GM19025 (cell line): ENCODE data around the gene WWC1.
"Not testable (repeated sequence)": the region's sequence is repeated elsewhere in the genome, so short reads cannot be mapped to it uniquely, and the experiment has no call there.

Source experiments
- ATAC-seq: cut with Tn5 transposase; IDR thresholded peaks from one replicate; pipeline ENCODE4 v1.9.1; 2021; ENCODE audit warnings: mild to moderate bottlenecking, low read depth, moderate library complexity; ENCODE audit not compliant: unreplicated experiment

Gene WWC1

DNA sequence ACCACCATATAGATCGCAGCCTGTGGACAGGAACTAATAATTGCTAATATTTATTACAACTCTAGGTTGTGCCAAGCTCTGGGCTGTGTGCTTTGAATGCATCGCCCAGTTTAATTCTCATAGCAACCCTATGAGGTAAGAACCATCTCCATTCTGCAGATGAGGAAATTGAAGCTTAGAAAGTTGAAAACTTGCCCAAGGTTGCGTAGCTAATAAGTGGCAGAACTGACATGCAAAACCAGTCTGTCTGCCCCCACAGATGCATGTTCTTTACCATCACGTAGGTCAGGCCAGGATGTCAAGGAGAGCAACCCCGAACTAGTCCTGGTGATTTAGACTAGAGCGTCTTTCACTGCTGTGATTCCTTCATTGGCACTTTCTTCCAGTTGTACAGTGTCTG, 15.6 kb downstream of the WWC1 start:
- no peak for ATAC-seq

DNA sequence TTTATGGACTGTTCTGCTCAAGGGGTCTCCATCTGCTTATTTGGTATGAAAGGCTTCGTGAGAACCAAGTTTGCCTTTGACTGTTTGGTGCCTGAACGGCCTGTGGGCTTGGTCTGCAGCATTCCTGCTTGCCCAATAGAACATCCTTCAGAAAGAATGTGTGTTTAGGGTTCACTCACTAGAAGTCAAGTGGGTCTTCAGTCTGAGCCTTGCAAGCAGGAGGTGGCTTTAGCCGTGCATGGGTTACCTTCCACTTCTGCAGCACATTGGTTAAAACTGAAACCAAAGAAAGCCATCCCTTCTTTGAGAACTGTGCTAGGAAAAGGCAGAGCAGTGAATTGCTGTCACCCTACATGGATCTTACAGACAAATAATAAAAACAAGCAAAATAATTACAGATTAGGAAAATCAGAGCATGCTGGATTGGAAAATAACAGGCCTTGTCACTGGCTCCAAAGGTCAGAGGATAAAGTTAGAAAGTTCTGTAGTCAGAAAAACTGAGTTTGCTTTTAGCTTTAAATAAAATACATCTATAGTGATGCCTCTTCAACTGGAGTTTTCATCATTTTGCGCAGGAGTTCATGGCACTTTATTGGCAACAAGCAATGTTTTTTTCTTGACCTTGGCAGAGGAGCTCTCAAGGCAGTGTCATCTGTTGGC, 16.6 kb downstream of the WWC1 start:
- no peak for ATAC-seq

DNA sequence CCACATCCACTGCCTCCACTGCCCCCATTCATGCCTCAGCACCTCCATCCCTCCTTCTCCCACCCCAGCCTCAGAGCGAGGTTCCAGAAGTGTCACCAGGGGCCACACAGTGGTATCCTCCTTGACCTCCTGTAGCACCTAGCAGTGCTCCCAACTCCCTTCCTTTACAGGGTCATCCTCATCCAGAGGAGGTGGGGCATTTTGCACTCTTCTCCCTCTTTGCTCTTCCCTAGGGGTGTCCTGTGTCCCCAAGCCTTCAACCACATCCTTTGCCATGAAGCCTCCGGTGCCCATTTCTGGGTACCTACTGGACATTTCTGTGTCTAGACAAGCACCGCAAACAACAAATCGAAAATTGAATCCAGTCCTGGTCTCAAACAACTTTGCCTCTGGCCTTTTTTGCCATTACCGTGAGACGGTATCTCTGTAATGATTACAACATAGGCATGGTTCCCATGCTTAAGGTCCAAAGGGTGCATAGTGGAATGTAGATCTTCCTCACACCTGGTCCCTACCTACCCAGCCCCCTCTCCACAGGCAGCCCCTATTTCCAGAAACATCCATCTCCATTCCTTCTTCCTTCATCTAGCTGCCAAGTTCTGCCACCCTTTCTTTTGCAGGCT, 17.6 kb downstream of the WWC1 start:
- ATAC-seq: no peak

- ATAC-seq: not testable (repeated sequence)
Measured at GRCh38 chr5:168310541-168310940, 19.1 kb downstream of the WWC1 start.

DNA sequence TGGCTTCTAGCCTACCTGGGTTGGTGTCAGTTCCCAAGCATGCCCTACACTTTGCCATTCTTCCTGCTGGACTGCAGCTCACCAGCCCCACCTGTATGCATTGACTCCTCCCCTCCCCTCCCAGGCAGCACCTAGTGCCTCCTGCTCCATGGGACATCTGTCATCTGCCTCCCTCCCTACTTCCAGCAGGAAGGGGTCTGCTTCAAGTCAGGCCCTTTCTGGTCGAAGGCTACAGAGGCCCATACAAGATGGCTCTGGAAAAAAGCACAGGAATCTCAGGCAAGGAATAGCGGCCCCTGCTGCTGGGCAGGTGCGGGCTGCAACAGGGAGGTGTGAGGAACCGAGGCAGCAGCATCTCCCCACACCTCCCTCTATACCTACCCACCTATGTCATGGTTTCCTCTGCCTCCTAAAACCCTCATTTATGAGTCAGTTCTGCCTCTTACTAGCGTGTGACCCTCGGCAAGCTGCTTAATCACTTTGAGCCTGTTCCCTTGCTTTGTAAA, 19.7 kb downstream of the WWC1 start:
- ATAC-seq: no peak

GRCh38 chr5:168312606-168313295, 21.3 kb downstream of the WWC1 start:
- ATAC-seq: no peak

- no peak for ATAC-seq
Measured at GRCh38 chr5:168313596-168314204, 22.3 kb downstream of the WWC1 start.

DNA sequence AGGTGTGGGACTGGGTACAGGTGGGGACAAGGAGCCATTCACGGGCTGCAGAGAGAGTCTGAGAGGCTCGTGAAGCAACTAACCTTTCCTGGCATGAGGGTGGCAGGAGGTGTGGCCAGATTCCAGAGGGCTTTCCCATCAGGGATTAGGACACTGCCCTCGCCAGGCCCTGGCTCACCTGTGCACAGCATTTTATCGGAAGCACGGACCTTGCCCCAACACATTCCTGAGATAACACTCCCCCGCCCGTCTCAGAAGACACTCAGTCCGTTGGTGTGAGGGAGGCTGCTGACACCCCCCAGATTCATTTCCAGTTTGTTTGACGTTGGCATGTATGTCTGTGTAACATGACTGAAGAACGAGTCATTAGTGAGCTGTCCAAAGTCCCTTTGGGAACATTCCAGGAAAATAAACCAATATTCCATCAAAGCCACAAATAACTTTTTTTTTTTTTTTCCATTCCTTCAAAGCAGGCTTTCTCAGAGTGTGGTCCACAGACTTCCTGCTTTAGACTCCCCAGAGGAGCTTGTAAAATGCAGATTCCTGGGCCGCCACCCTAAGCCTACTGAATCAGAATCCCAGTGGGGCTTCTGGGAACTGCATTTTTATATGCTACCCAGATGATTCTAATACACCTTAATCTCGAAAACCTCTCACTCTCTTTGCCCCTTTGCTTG, 23.4 kb downstream of the WWC1 start:
- ATAC-seq: no peak

GRCh38 chr5:168315416-168316138, 24.1 kb downstream of the WWC1 start:
- no peak for ATAC-seq

- no peak for ATAC-seq
Measured at GRCh38 chr5:168316139-168316578, 24.7 kb downstream of the WWC1 start.

- ATAC-seq: no peak
Measured at GRCh38 chr5:168317096-168317520, 25.7 kb downstream of the WWC1 start.

GRCh38 chr5:168317521-168318147, 26.2 kb downstream of the WWC1 start:
- ATAC-seq: no peak

GRCh38 chr5:168318240-168318639, 26.8 kb downstream of the WWC1 start:
- ATAC-seq: no peak

- no peak for ATAC-seq
Measured at GRCh38 chr5:168319774-168320173, 28.3 kb downstream of the WWC1 start.

GRCh38 chr5:168320805-168321204, 29.4 kb downstream of the WWC1 start:
- ATAC-seq: no peak

DNA sequence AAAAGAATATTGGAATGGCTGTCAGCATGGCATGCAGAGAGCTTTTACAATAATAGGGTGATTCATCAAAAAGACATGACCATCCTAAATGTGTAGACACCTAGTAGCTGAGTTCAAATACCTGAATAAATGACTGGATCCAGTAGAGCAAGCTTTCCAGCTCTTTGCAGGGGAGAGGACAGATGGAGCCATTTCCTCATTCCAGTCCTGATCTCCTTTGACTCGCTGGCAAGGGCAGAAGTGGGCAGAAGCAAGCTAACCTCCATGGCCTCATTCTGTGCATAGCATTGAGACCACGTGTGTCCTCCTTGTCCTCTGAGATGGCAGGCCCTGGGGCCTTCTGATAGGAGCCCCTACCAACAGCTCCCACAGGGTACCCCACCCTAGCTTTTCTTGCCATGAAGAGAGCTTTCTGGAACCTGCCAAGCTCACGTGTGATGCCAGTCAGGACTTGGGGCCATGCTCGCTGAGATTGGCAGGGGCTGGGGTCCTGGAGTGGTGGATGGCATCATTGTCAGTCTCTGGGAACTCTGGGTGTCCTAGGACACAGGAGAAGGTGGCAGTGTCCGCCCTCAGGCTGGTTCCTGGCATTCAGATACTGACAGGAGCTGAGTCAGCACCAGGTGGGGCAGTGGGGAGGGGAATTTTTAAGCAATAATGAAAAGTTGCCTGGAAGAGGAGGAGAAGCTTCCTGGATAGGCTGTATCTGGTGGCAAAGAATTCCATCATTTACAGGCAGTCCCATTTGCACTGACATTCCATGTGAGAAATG, 33.6 kb downstream of the WWC1 start:
- ATAC-seq: no peak

- ATAC-seq: no peak
Measured at GRCh38 chr5:168327019-168327421, 35.6 kb downstream of the WWC1 start.

DNA sequence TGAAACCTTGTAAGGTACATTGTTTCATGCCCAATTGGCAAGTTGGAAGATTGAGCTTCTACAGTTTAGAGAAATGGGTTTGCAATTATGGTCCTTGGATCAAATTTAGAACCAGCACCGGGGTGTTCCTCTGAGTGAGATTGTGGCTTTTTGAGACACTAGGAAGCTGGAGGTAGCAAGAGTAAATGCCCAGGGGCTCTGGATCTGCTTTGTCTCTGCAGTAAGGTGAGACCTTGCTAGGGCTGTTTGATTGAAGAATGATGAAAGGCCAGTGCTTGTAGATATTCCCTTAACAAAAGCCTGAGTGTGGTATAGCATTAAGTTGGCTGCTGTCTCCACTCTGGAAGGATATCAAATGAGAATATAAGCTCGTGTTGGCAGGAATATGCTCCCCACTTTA, 36.0 kb downstream of the WWC1 start:
- ATAC-seq: no peak

DNA sequence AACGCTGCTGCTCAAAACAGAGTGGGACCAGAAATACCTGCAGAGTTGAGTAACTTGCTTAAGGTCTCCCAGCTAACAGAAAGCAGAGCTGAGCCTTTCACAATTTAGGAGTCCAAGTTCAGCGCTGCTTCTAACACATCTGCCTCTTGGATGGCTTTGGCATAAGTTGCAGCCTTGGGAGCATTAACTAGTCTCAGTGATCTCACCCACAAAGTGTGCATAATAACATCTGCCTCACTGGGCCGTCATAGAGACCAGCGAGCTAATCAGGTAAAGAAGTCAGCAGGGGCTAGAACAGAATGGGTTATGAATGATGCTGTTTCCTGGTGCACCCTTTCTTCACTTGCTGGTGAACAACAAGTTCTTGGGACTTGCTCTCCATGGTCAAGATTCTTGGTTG, 36.5 kb downstream of the WWC1 start:
- no peak for ATAC-seq
